Neuronal stem cell (in vitro differentiated cells): ENCODE data around the gene TOP3B.

Experiments used
- DNase-seq: peaks from one replicate; pipeline ENCODE4 v3.0.0-alpha.2; 2013; ENCODE audit warnings: low spot score
- H2AFZ ChIP-seq: one replicate; pipeline ENCODE4 v1.6.1; 2013; ENCODE audit warnings: mild to moderate bottlenecking, low read length, inconsistent platforms
- H2AK5ac ChIP-seq: 2 replicates; pipeline ENCODE4 v1.6.1; 2013; ENCODE audit warnings: low read depth, mild to moderate bottlenecking, inconsistent platforms, low read length, moderate library complexity, mixed read lengths
- H2BK120ac ChIP-seq: 2 replicates; pipeline ENCODE4 v1.6.1; 2013; ENCODE audit warnings: low read depth, mild to moderate bottlenecking, inconsistent platforms, low read length, moderate library complexity, mixed read lengths
- H2BK12ac ChIP-seq: one replicate; pipeline ENCODE4 v1.6.1; 2013; ENCODE audit warnings: low read length, inconsistent platforms
- H2BK15ac ChIP-seq: 2 replicates; pipeline ENCODE4 v1.6.1; 2013; ENCODE audit warnings: mild to moderate bottlenecking, low read length, inconsistent platforms, mixed read lengths
- H2BK5ac ChIP-seq: one replicate; pipeline ENCODE4 v1.6.1; 2013; ENCODE audit warnings: inconsistent platforms, mild to moderate bottlenecking, low read length, moderate library complexity
- H3K14ac ChIP-seq: one replicate; pipeline ENCODE4 v1.6.1; 2013; ENCODE audit warnings: low read length, inconsistent platforms
- H3K18ac ChIP-seq: 2 replicates; pipeline ENCODE4 v1.6.1; 2013; ENCODE audit warnings: low read length, inconsistent platforms
- H3K23ac ChIP-seq: 2 replicates; pipeline ENCODE4 v1.6.1; 2013; ENCODE audit warnings: low read depth, mild to moderate bottlenecking, mixed read lengths, low read length, inconsistent platforms; ENCODE audit not compliant: poor library complexity
- H3K27ac ChIP-seq: replicated peaks from 3 replicates; pipeline ENCODE4 v1.5.1; 2013; ENCODE audit warnings: low read length, inconsistent platforms
- H3K27me3 ChIP-seq, 3 experiments: 2 replicates each; pipeline ENCODE4 v1.6.1; 2013; ENCODE audit warnings: low read length in 3 of 3, mild to moderate bottlenecking in 2 of 3, inconsistent platforms in 1 of 3, low read depth in 1 of 3, mixed read lengths in 1 of 3, moderate library complexity in 1 of 3; ENCODE audit not compliant: control insufficient read depth in 3 of 3, insufficient read depth in 3 of 3
- H3K36me3 ChIP-seq, 2 donors: replicated peaks in 1 of 2; 2 replicates each; pipeline ENCODE4 v1.6.1; 2013; ENCODE audit warnings: low read length in 2 of 2; ENCODE audit not compliant: control insufficient read depth in 2 of 2, insufficient read depth in 2 of 2
- H3K4ac ChIP-seq: 2 replicates; pipeline ENCODE4 v1.6.1; 2013; ENCODE audit warnings: inconsistent platforms, mild to moderate bottlenecking, low read length, moderate library complexity
- H3K4me1 ChIP-seq, 2 donors: 1 replicate in 1 of 2; 2 replicates in 1 of 2; pipeline ENCODE4 v1.6.1; 2013; ENCODE audit warnings: low read length in 2 of 2, low read depth in 1 of 2; ENCODE audit not compliant: control insufficient read depth in 2 of 2, insufficient read depth in 1 of 2
- H3K4me2 ChIP-seq: one replicate; pipeline ENCODE4 v1.6.1; 2013; ENCODE audit warnings: mild to moderate bottlenecking, low read length, inconsistent platforms; ENCODE audit not compliant: insufficient read depth, poor library complexity, severe bottlenecking
- H3K4me3 ChIP-seq, 2 donors: 2 replicates each; pipeline ENCODE4 v1.5.1; 2013; ENCODE audit warnings: low read length in 2 of 2, mild to moderate bottlenecking in 2 of 2, inconsistent platforms in 1 of 2, moderate library complexity in 1 of 2
- H3K79me1 ChIP-seq: one replicate; pipeline ENCODE4 v1.6.1; 2013; ENCODE audit warnings: low read depth, mild to moderate bottlenecking, inconsistent platforms, low read length, moderate library complexity
- H3K9ac ChIP-seq: one replicate; pipeline ENCODE4 v1.6.1; 2013; ENCODE audit warnings: mild to moderate bottlenecking, low read depth, low read length, inconsistent platforms; ENCODE audit not compliant: poor library complexity
- H3K9me3 ChIP-seq, 2 donors: replicated peaks in 1 of 2; 2 replicates each; pipeline versions ENCODE3 to v1.6.1; 2013; ENCODE audit warnings: low read length in 2 of 2, mild to moderate bottlenecking in 2 of 2, inconsistent platforms in 1 of 2, low read depth in 1 of 2, mixed read lengths in 1 of 2, moderate library complexity in 1 of 2; ENCODE audit not compliant: control insufficient read depth in 2 of 2, insufficient read depth in 1 of 2
- H4K8ac ChIP-seq: one replicate; pipeline ENCODE4 v1.6.1; 2013; ENCODE audit warnings: low read depth, mild to moderate bottlenecking, inconsistent platforms, low read length, moderate library complexity
- H4K91ac ChIP-seq: one replicate; pipeline ENCODE4 v1.6.1; 2013; ENCODE audit warnings: low read length, low read depth, mild to moderate bottlenecking, inconsistent platforms; ENCODE audit not compliant: poor library complexity
- WGBS, 2 donors: extraction: QIAGEN DNeasy Blood & Tissue Kit; methylation state at CpG; one replicate each; pipeline ENCODE4 v1.1.7; 2013; ENCODE audit warnings: missing lambda C conversion rate in 2 of 2, mixed read lengths in 1 of 2; ENCODE audit not compliant: insufficient read length in 2 of 2, insufficient replicate concordance in 1 of 2; ENCODE audit errors: extremely low coverage in 2 of 2; 5-methylcytosine and 5-hydroxymethylcytosine counted together

Gene TOP3B

DNA sequence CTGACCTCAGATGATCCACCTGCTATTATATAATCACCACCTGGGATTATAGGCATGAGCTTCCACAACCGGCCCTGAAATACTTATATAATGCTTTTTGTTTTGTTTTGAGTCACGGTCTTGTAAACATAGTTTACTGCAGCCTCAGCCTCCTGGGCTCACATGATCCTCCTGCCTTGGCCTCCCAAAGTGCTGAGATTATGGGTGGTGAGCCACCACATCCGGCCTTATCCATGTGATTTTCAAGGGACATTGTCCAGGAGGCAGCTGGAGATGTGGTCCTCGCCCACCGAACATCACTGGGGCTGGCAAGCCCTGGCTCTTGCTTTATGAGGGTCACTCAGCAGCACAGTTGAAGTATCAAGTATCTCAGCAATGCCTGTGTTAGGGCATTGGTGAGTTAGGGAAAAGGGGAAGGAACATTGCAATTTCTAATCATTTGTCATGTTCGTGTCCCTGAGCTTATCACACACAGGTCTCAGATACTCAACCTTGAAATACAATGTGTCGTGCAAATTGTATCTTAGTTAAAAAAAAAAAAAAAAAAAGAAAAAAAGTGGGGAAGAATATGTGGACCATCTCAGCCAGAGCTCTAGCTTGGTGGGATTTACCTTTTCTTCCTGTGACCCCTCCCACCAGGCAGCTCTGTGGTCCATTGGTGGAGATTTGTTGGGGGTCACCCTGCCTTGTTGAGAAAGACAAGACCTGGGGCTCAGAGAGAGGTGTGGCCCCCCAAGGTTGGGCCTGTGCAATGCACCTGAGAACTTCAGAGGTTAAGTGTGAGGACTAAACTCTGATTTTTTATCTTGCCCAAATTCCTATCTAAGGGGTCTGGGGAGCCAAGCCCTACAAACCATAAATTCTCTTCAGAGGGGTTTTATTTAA lies 74.7 kb downstream of the TOP3B start:
- Histone ChIP-seq H3K23ac (no peak overlapping the region), H2AFZ (no peak overlapping the region), H3K79me1 (peaks cover 2% of the 10 kb centered on the region), H3K27ac (no peak overlapping the region), H3K14ac (no peak overlapping the region), H2BK5ac (no peak overlapping the region), H2AK5ac (no peak overlapping the region), H3K4ac (no peak overlapping the region), H3K18ac (no peak overlapping the region), H2BK12ac (no peak overlapping the region), H3K4me2 (no peak overlapping the region), H4K8ac (no peak overlapping the region), H2BK15ac (no peak overlapping the region), H2BK120ac (no peak overlapping the region), H3K4me1 (peaks cover 0 to 2% of the 10 kb centered on the region in 2 donors), H3K27me3 (no peaks in the 10 kb centered on the region), H3K4me3 (no peak overlapping the region), H3K9ac (no peak overlapping the region), H4K91ac (no peak overlapping the region), H3K9me3 (no peaks in the 10 kb centered on the region), H3K36me3 (no peaks in the 10 kb centered on the region)
- DNase-seq: no peak
- no CpG with 5 or more reads among the region's 7 CpGs for WGBS, 2 donors
